GOT3 (cell line): ENCODE results near the gene METTL9.
"Not testable (repeated sequence)": the region's sequence is repeated elsewhere in the genome, so short reads cannot be mapped to it uniquely, and the experiment has no call there.

Experiments used
- DNase-seq: peaks from one replicate; lab custom pipeline; 2025; ENCODE audit warnings: mixed read lengths; lab: John Stamatoyannopoulos, UW

METTL9 gene

DNA sequence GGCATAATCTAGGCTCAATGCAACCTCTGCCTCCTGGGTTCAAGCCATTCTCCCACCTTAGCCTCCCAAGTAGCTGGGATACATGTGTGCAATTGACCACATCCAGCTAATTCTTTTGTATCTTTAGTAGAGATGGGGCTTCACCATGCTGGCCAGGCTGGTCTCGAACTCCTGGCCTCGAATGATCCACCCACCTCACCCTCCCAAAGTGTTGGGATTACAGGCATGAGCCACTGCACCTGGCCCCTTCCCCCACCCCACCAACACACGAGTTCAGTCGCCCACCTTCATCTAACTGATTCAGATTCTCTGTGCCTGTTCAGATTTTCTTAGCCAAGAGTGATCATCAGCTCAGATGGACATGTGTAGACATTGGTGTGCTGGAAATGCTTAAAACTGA lies 25.0 kb upstream of the METTL9 start:
- no peak for DNase-seq

DNA sequence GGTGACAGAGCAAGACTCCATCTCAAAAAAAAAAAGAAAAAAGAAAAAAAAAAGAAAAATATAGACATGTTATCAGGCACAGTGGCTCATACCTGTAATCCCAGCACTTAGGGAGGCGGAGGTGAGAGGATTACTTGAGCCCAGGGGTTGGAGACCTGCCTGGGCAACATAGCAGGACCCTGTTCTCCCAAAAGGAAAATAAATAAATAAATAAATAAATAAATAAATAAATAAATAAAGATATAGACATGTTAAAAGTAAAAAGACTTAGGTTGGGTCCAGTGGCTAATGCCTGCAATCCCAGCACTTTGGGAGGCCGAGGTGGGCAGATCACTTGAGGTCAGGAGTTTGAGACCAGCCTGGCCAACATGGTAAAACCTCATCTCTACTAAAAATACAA lies 23.1 kb upstream of the METTL9 start:
- not testable (repeated sequence) for DNase-seq

DNA sequence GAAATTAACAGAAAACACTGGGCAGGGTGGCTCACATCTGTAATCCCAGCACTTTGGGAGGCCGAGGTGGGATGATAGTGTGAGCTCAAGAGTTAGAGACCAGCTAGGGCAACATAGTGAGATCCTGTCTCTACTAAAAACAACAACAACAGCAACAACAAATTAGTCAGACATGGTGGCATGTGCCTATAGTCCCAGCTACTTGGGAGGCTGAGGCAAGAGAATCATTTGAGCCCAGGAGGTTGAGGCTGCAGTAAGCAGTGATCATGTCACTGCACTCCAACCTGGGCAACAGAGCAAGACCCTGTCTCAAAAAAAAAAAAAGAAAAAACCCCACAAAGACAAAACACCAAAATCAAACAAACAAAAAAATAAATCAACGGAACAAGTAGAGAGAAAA lies 21.9 kb upstream of the METTL9 start:
- not testable (repeated sequence) for DNase-seq

DNA sequence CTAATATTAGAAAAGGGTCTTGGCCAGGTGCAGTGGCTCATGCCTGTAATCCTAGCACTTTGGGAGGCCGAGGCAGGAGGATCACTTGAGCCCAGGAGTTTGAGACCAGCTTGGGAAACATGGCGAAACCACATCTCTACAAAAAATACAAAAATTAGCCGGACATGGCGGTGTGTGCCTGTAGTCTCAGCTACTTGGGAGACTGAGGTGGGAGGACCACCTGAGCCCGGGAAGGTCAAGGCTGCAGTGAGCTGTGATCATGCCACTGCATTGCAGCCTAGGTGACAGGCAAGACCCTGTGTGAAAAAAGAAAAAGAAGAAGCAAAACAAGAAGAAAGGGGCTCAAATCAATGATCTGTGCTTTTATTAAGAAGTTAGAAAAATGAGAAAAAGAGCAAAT lies 21.1 kb upstream of the METTL9 start:
- not testable (repeated sequence) for DNase-seq

DNA sequence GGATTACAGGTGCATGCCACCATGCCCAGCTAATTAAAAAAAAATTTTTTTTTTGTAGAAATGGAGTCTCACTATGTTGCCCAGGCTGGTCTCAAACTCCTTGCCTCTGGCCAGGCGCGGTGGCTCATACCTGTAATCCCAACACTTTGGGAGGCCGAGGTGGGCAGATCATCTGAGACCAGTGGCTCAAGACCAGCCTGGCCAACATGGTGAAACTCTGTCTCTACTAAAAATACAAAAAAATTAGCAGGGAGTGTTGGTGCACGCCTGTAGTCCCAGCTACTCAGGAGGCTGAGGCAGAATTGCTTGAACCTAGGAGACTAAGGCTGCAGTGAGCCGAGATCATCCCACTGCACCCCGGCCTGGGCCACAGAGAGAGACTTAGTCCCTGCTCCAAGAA lies 19.2 kb upstream of the METTL9 start:
- DNase-seq, result not testable (repeated sequence)

DNA sequence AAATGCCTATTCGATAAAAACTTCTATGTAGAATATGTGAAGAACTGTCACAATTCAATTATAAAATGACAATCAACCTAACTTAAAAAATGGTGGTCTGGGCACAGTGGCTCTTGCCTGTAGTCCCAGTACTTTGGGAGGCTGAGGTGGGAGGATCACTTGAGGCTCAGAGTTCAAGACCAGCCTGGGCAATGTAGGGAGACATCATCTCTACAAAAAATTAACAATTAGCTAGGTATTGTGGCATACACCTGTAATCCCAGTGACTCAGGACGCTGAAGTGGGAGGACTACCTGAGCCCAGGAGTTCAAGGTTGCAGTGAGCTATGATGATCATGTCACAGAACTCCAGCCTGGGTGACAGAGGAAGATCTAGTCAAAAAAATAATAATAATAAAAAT lies 18.6 kb upstream of the METTL9 start:
- DNase-seq, result no peak

DNA sequence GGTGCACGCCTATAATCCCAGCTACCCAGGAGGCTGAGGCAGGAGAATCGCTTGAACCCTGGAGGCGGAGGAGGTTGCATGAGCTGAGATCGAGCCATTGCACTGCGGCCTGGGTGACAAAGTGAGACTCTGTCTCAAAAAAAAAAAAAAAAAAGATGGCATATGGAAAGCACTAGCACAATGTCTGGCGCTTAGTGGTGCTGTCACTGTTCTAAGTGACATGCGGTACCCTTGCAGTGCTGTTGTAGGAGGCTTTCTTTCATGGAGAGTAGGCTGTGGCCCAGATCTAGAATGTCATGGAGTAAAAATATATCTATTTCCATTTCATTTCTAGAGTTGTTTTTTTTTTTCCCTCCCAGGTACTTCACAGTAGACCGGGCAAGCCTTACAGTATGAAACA lies 14.6 kb upstream of the METTL9 start:
- DNase-seq, result no peak

DNA sequence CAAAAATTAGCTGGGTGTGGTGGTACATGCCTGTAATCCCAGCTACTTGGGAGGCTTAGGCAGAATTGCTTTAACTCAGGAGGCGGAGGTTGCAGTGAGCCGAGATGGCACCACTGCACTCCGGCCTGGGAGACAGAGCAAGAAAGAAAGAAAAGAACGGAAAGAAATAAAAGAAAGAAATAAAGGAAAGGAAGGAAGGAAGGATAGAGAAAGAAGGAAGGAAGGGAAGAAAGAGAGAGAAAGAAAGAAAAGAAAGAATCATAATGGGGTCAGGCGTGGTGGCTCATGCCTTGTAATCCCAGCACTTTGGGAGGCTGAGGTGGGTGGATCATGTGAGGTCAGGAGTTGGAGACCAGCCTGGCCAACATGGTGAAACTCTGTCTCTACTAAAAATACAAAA lies 10.8 kb upstream of the METTL9 start:
- not testable (repeated sequence) for DNase-seq

DNA sequence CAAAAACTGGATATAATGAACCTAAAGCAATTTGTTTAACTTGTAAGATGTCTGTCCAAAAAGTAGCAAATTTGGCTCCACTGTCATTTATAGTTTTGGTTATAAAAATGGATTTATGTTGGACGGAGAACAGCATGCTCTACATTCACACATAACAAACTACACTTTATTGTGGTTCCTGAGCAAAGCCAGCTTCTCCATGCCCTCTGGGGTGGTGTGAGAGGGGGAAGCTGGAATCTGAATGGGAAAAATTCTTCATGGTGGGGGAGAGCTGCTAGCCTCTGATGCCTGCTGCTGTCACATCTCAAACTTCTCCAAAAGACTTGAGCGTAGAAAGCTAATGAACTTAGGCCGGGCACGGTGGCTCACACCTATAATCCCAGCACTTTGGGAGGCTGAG lies 9.8 kb upstream of the METTL9 start:
- DNase-seq, result no peak

DNA sequence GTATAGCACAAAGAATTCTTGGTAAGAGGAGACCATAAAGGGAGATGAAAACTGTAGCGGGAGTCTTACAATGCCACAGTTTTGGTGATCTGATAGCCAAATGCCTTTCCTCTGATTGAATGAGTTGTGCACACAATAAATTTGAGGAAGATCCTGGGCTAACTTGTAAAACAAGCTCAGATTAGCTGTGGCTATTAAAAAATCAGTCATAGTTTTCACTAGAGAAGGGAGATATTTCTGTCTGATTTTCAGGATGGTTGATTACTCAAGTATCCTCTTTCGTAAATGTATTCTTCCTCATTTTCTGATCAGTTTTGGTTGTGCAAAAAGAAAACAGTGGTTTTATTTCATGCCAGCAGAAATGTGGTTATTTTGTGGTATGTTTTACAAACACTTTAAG lies 9.1 kb upstream of the METTL9 start:
- no peak for DNase-seq

DNA sequence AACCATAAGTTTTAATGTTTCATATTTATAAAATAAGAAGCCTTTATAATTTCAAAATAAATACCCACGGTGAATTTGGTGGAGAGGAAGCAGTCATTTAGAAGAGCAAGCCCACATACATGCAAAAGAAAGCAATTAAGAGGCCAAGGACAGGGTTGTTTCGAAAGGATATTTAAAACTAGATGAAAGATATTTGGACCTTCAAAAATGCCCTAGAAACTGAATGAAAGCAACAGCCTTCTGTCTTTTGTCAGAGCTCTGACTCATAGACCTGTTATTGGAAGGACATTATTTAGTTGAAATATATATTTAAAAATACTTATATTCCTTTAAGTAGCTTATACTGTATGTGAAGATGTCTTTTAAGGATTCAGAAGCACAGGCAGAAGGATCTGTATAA lies 8.6 kb upstream of the METTL9 start:
- DNase-seq, result no peak

DNA sequence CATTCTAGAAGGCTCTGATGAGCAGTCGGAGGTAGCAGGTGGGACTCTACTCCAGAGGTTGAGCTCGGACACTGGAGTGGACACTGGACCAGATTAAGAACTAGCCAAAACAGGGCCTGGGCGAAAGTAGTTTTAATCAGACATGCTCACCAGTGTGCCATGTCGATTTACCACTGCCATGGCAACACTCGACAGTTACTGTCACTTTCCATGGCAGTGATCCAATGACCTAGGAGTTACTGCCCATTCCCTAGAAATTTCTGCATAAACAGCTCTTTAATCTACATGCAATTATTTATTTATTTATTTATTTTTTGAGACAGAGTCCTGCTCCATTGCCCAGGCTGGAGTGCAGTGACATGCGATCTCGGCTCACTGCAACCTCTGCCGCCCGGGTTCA lies 7.2 kb upstream of the METTL9 start:
- DNase-seq, result no peak

DNA sequence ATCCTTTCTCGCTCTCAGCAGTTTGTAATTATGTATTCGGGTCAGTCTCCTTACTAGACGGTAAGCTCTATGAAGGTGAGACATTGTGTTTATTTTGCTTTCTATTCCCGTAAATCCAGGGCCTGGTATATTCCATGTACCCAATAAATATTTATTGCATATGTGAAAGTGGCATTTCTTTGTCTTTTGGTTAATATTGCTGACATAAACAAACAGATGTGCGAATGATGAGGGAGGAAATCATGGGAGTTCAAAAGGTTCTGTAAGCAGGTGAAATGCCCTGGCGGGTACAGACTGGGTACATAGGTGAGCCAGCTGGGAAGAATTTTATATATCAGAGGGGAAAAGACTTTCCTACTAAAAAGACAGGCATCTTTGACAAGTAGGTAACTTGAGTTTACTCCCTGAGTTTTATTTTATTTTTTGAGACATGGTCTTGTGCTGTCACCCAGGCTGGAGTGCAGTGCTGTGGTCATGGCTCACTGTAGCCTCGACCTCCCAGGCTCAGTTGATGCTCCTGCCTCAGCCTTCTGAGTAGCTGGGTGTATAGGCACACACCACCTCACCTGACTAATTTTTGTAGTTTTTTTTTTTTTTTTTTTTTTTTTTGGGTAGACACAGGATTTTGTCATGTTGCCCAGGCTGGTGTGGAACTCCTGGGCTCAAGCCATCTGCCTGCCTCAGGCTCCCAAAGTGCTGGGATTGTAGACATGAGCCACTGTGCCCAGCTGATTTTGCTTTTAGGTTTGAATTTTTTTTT lies 5.7 kb upstream of the METTL9 start:
- DNase-seq, result no peak

DNA sequence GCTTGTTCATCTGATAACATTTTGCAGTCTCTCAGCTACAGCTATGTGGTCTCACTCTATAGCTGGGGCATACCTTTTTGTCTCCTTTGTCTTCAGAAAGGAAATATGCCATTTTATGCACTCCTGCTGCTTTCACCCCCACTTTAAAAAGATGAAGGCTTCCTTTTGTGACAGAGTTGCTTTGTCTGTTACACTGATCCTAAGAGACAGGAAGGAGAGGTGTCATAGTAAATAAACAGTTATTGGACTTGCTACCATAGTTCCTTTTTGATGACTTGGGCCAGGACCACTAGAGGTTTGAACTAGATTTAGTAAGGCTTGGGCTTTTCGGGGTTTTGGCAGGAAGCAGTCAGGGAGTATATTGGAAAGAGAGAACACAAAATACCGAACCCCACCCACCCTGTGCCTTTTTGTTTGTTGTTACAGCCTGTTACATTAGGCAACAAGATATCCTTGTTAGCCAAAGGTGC lies 1.8 kb upstream of the METTL9 start:
- DNase-seq, result no peak

DNA sequence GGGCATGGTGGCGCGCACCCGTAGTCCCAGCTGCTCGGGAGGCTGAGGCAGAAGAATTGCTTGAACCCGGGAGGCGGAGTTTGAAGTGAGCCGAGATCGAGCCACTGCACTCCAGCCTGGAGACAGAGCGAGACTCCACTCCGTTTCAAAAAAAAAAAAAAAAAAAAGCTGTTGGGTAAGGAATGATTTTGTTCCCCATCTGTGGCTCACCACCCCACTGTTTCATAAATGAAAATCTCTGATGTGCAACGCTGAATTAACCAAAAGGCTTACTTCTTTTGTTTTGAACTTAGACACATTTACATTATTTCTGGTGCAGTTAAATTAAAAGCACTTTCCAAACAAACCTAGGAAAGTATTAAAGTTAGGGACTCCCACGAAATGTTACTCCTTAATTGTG lies 1.2 kb upstream of the METTL9 start:
- DNase-seq, result no peak

DNA sequence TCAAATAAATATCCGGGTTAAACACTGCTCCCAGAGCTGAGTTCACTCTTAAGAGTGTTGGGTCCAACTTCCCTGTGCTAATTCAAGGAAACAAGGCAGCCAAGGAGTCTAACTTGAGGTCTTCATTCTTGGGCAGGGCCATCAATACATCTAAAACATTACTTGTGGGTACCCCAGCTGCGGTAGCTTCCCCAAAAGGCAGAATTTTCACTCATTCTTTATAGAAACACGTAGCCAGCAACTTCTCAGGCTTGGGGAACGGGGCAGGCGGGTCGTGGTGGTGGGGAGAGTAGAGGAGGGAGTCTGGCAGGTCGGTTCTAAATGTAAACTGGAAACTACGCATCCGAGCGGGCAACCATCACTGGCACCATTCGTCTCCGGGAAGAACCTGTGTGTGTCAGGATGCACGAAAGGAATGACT lies 666 bp upstream of the METTL9 start:
- DNase-seq, result no peak

DNA sequence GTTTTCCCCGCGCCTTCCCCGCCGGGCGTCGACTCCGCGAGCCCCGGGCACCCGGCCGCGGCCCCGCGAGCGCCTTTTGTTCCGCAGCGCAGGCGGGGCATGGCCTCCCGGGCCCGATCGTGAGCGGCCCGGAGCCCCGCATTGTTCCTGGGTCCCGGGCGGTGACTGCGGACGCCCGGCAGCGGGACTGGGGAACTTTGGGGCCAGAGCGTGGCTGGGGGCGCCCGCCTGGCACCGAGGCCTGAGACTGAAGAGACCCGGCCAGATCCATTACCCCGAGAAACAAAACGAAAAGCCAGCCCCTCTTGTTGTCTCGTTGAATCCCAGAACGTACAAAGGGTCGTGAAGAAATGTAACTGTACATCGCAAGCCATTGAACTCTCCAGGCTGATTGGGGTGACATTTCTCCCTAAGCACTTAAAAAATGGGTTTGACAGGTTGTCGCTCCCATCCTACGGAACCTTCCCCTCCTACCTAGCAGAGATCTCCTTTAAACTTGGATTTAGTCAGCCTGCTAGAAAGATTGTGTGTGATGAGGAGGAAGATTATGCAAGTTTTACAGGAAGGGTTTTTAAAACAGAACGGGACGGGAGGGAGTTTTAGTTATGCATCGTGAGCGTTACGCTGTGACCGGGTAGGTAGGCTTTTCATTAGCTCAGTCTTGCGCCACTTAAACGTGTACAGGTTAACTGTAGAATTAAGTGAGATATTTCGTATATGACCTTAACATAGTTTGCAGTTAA lies 825 bp downstream of the METTL9 start:
- no peak for DNase-seq

DNA sequence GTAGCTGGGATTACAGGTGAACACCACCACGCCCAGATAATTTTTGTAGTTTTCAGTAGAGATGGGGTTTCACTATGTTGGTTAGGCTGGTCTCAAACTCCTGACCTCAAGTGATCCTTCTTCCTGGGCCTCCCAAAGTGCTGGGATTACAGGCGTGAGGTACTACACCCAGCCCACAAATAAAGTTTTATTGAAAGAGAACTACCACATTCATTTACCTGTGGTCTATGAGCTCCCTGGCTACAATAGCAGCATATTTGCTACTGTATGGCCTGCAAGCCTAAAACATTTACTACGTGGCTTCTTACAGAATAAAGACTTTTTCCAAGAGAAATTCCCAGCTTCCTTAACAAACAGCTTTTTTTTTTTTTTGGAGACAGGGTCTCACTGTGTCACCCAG lies 3.4 kb downstream of the METTL9 start:
- DNase-seq, result no peak

DNA sequence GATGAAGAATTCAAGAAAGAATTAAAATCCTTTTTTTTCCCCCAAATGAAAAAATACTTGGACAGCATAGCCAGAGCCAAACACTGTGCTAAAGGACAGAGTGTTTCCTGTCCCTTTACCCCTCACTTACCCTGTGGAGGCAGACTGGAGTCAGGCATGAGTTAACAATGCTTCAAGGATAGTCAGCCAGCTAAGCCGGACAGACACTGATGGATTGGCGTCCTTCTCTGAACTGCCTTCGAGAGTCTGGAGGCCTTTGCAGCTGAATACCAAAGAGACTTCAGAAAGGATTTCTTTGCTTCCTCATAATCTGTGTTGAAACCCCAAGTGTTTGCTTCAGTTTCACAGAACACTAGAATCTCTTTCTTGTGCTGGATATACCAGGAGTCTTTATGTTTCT lies 4.6 kb downstream of the METTL9 start:
- DNase-seq, result no peak

DNA sequence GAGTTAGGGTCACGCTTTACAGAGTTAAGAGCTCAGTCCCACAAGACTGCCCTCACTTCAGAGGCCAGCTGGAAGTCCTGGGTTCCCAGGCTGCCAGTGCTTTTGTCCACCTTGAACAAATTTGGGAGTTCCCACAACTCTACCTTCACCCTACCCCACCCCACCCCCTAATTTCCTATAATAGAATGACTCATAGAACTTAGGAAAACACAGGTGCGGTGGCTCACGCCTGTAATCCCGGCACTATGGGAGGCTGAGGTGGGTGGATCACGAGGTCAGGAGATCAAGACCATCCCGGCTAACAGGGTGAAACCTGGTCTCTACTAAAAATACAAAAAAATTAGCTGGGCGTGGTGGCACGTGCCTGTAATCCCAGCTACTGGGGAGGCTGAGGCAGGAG lies 6.5 kb downstream of the METTL9 start:
- not testable (repeated sequence) for DNase-seq

DNA sequence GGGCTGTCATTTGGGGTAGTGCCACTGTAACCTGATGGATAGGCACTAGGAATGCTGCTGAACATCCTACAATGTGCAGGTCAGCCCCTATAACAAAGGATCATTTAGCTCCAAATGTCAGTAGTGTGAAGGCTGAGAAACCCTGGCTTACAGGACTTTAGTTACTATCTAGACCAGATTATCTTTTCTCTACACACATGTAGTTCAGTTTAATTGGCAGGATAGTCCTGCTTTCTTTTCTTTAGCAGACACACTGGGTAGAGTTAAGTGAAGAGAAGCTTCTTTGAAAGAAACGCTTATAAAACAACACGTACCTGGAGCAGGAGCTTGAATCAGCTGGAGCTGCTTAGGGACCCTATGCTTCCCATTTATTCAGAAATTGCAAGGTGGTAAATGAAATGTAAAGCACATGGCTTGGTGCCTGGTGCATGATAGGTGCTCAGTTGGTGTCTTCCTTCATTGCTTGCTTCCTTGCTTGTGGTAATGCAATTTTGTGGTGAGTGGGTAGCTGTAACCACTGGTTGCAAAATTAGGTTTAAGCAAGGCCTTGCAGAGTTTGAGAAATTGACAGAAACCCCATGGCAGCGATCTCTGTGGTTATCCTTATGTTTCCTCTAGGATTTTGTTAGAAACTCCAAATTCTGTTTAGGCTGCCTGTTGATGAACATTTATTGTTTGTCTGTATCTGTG lies 9.4 kb downstream of the METTL9 start:
- no peak for DNase-seq

DNA sequence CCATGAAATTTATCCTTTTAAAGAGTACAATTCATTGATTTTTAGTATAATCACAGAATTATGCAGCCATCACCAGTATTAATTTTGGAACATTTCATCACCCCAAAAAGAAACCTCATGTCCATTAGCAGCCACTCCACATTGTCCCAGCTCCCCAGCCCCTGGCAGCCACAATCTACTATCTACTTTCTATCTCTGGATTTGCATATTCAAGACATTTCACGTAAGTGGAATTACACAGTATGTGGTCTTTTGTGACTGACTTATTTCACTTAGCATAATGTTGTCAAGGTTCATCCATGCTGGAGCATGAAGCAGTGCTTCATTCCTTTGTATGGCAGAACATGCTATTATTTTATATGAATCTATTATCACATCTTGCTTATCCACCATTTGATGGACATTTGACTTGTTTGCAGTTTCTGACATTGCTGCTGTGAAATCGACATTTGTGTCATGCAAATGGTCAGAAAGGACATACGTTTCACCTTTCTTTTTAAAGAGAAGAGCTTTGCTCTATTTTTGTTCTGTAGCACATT lies 10.7 kb downstream of the METTL9 start:
- no peak for DNase-seq

DNA sequence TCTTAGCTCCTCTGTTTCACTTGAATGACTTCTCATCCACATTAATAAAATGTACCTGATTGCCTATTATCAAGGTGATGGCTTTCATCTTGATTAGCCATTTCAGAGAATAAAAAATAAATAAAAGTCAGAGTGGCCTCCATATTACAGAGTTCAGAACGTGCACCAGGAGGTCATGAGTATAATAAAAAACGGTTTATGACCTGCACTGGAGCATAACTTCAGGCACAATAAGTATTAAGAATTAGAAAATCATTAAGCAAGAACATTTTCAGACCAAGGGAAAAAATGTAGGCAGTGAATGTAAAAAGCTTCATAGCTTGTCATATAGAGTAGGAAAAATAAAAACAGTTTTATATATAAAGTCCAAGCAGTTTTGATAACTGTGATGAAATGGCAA lies 11.4 kb downstream of the METTL9 start:
- DNase-seq, result no peak
